Neural progenitor cell (in vitro differentiated cells): ENCODE results near the gene MTG2.

ENCODE experiments used
- EZH2 ChIP-seq: fragments of 200-600 bp; sonication (generic); IDR thresholded peaks from 2 replicates; pipeline ENCODE4 v1.6.1; 2017; ENCODE audit warnings: antibody characterized with exemption, mild to moderate bottlenecking, moderate library complexity
- TF ChIP-seq, protein P1 (sequence below): fragments of 200-600 bp; sonication (generic); IDR thresholded peaks from 2 replicates; pipeline ENCODE4 v1.5.1; 2017; ENCODE audit warnings: antibody characterized with exemption, mild to moderate bottlenecking

DNA sequence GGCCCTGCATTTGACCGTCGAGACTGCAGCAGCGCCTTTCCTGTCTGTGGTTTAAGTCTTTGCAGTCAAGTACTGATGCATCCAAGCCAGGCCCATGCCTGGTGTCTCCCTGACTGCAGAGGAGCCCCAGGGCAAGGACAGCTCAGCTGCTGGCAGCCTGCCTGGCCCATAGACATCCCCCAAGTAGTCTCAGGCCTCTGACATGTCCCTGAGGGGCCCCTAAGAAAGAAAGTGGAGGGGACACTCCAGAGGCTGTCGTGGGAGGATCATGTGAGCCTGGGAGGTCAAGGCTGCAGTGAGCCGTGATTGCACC lies 19.2 kb downstream of the MTG2 start:
- TF ChIP-seq, protein P1, sequence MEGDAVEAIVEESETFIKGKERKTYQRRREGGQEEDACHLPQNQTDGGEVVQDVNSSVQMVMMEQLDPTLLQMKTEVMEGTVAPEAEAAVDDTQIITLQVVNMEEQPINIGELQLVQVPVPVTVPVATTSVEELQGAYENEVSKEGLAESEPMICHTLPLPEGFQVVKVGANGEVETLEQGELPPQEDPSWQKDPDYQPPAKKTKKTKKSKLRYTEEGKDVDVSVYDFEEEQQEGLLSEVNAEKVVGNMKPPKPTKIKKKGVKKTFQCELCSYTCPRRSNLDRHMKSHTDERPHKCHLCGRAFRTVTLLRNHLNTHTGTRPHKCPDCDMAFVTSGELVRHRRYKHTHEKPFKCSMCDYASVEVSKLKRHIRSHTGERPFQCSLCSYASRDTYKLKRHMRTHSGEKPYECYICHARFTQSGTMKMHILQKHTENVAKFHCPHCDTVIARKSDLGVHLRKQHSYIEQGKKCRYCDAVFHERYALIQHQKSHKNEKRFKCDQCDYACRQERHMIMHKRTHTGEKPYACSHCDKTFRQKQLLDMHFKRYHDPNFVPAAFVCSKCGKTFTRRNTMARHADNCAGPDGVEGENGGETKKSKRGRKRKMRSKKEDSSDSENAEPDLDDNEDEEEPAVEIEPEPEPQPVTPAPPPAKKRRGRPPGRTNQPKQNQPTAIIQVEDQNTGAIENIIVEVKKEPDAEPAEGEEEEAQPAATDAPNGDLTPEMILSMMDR: no peak
- TF ChIP-seq EZH2: no peak
